GM12874 (cell line): Measurements from ENCODE around the gene TPTE2.

ENCODE experiments used
- CTCF ChIP-seq: IDR thresholded peaks from 2 replicates; pipeline ENCODE4 v1.5.1; 2011; ENCODE audit warnings: low read depth, mild to moderate bottlenecking, control low read depth, low read length, moderate library complexity; ENCODE audit not compliant: insufficient read depth

Gene TPTE2

DNA sequence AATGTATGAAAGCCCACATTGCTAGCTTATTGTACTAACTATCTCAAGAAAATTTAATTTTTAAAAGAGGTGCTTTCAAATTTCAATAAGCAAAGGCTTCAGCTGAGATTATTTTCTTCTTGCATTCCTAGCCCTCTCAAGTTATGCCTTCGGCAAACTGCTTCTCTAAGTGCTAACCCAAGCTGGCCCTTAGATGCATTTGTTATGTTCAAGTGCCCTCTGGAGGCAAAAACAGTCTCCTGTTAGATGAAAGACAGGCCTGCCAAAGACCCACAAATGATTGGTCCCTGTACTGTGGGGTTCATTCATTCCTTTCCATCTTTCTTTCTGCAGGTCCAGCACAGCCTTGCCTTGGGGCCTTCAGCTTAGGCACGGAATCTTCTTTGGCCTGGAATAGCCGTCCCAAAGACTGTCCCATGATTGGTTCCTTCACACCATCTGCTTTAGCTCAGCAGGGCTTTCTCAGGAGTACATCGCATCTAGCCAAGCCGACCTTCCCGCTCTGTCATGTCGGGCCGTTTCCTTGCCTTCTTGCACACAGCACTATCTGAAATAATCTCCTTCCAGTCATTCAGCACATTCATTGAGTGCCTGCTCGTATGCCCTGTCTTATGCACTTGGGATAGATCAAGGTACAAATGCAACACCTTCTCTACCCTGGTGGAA, 26.4 kb upstream of the TPTE2 start:
- TF ChIP-seq CTCF, result peak; percentile 50; the same call in 1 of the 2 replicates

- no peak for TF ChIP-seq CTCF
These were observed 25.7 kb upstream of the TPTE2 start for GRCh38 chr13:19586904-19587634.

DNA sequence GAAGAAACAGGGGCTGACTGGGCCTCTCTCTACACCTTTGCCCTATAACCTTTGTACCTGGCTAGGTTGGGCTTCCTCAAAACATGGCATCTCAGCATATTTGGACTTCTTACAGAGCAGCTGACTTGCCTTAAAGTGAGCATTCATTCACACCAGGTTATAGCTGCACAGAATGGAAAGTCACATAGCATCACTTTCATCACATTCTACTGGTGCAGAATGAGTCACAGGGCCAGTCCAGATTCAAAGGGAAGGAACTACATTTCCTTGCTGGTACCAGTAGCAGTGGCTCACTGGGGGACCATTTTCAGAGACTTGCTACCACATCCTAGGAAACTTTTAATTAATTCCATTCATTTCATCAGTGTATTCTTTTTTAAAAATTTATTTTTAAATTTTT, 20.3 kb upstream of the TPTE2 start:
- no peak for TF ChIP-seq CTCF

DNA sequence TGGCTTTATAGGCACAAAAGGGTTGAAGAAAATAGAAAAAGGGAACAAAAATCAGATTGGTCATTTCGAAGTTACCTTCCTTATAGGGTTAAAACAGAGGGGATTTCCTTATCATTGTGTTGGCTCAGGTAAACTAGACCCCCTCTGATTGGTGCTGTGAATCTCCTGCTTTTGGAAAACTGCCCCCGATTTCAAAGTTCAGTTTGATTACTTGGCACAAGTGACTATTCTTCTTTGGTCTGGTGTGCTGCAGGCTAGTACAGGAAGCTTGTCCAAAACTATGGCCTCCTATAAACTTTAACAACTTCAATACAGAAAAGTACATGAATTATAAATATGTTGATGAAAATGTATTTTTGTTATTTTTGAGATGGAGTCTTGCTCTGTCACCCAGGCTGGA, 13.9 kb upstream of the TPTE2 start:
- no peak for TF ChIP-seq CTCF

DNA sequence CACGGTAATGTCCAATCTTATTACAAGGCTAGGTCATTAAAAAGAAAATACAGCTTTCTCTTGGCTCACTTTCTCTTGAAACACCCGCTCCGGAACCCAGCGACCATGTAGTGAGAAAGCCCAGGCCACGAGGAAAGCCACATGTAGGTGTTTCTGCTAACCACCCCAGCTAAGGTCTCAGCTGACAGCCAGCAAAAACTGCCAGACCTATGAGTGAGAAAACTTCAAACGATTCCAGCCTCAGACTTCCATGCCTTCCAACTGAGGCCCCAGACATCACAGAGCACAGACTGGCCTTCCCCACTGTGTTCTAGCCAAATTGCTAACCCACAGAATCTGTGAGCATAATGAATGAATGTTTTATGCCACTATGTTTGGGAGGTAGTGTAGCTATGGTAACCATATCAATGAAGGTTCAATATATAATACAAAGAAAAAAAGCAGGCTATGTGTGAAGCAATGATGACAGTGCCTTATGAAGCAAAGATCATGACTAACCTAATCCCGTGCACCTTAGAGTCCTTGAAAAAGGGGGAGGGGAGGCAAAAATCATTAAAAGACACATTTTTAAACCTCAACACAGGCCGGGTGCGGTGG, 11.9 kb upstream of the TPTE2 start:
- no peak for TF ChIP-seq CTCF

DNA sequence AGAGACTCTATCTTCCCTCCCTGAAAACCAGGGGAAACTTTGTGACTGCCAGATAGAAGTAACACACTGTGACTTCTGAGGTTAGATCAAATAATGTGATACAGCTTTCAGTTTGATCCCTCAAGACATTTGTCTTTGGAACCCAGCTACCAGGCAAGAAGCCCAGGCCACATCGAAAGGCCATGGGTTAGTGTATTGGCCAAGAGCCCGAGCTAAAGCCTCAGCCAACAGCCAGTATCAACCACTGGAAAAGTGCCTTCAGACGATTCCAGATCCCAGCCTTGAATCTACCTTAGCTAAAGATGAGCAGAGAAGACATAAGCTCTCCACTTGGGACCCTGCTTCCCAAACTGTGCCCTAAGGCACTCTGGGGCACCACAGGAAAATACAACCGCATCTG, 10.9 kb upstream of the TPTE2 start:
- TF ChIP-seq CTCF, result no peak

DNA sequence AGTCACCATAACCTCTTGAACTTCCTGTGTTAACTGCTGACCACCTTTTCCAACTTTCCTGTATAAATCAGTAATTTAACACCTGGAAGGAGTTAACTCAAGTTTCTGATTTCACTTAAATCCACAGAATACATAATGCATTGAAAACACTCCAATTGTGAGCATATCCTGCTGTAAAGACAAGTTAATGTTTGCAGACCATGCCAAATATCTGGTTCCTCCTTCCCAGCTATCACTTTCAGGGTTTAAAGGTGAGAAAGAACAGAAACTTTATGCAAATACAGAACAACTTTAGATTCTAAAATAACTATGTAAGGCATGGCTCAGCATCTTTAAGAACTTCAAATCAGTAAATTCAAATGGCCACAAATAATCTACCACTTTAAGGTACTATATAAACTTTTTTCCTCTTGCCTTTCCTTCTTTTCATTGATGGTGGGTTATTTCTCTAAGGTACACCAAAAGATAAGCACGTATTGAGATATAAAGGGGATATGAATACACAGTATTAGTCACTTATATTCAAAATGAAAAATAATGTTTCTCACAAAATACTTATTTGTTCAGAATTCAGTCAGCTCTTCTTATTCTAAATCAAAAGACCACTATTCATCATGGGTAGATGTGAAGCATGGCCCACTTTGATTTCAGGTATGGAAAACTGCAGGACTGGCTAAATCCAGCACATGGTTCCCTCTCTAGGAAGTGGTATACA, 6.6 kb upstream of the TPTE2 start:
- no peak for TF ChIP-seq CTCF
